Measurements from ENCODE around the gene AQP1. TPM values are rescaled to one million over a fixed set of nuclear protein-coding genes. Genes with fewer than 3 reads are reported as not detected.

AQP1 gene
- total RNA-seq, 1 experiment from 2014 or later, result 0.49 TPM

- no peaks in the 10 kb centered on the region for H3K4me1 ChIP-seq (ENCODE audit: insufficient read depth, low read length, poor library complexity, severe bottlenecking)
- no TSS peak for BruUV-seq (replicated peaks)
- POLR2A ChIA-PET (ENCODE audit: low non-redundant PET), result no interaction called here
- no peaks in the 10 kb centered on the region for H3K36me3 ChIP-seq (ENCODE audit: insufficient read depth, low read length, poor library complexity, severe bottlenecking)
- intact Hi-C loops (cut with micrococcal nuclease; ENCODE audit: unreplicated experiment), result no loop called here
- no peak overlapping the region for H3K4me3 ChIP-seq (ENCODE audit: low read depth, low read length, poor library complexity, severe bottlenecking)
- no peak for TF ChIP-seq EZH2 (IDR thresholded peaks at IDR 0.05; ENCODE audit: borderline replicate concordance, low read depth, low read length, poor library complexity, severe bottlenecking)
- no peak for TF ChIP-seq CTCF (conservative IDR thresholded peaks at IDR 0.05; ENCODE audit: low read depth, low read length)
- H3K27me3 ChIP-seq (replicated peaks; ENCODE audit: insufficient read depth, low read depth, low read length, poor library complexity), result no peaks in the 10 kb centered on the region
- CTCF ChIA-PET, result no interaction called here
- H3K9me3 ChIP-seq (ENCODE audit: low read depth, low read length, poor library complexity, severe bottlenecking), result no peaks in the 10 kb centered on the region
- no peak overlapping the region for H3K27ac ChIP-seq (ENCODE audit: low read depth, low read length, poor library complexity, severe bottlenecking)
- no peak for DNase-seq (ENCODE audit: low spot score)
These were observed 36.9 kb upstream of the AQP1 start for GRCh38 chr7:30874656-30875302.

GRCh38 chr7:30877015-30877769, 34.5 kb upstream of the AQP1 start:
- H3K36me3 ChIP-seq (ENCODE audit: insufficient read depth, low read length, poor library complexity, severe bottlenecking), result no peaks in the 10 kb centered on the region
- intact Hi-C loops (cut with micrococcal nuclease; ENCODE audit: unreplicated experiment), result no loop called here
- no peak for DNase-seq (ENCODE audit: low spot score)
- BruUV-seq (replicated peaks), result no TSS peak
- POLR2A ChIA-PET (ENCODE audit: low non-redundant PET), result interaction anchor here (0.5 kb wide), 1 partner anchor 770 kb away, joined by 12 read pairs; no protein-coding TSS in a partner anchor
- no peaks in the 10 kb centered on the region for H3K27me3 ChIP-seq (replicated peaks; ENCODE audit: insufficient read depth, low read depth, low read length, poor library complexity)
- no peaks in the 10 kb centered on the region for H3K4me1 ChIP-seq (ENCODE audit: insufficient read depth, low read length, poor library complexity, severe bottlenecking)
- H3K9me3 ChIP-seq (ENCODE audit: low read depth, low read length, poor library complexity, severe bottlenecking), result no peaks in the 10 kb centered on the region
- no peak overlapping the region for H3K4me3 ChIP-seq (ENCODE audit: low read depth, low read length, poor library complexity, severe bottlenecking)
- CTCF ChIA-PET, result no interaction called here
- H3K27ac ChIP-seq (ENCODE audit: low read depth, low read length, poor library complexity, severe bottlenecking), result no peak overlapping the region
- TF ChIP-seq EZH2 (IDR thresholded peaks at IDR 0.05; ENCODE audit: borderline replicate concordance, low read depth, low read length, poor library complexity, severe bottlenecking) (no peak), CTCF (conservative IDR thresholded peaks at IDR 0.05; ENCODE audit: low read depth, low read length) (no peak)

- DNase-seq (ENCODE audit: low spot score), result no peak
- ChIA-PET CTCF (no interaction called here), POLR2A (ENCODE audit: low non-redundant PET) (no interaction called here)
- H3K27ac ChIP-seq (ENCODE audit: low read depth, low read length, poor library complexity, severe bottlenecking), result no peak overlapping the region
- H3K27me3 ChIP-seq (replicated peaks; ENCODE audit: insufficient read depth, low read depth, low read length, poor library complexity), result no peaks in the 10 kb centered on the region
- H3K36me3 ChIP-seq (ENCODE audit: insufficient read depth, low read length, poor library complexity, severe bottlenecking), result no peaks in the 10 kb centered on the region
- H3K9me3 ChIP-seq (ENCODE audit: low read depth, low read length, poor library complexity, severe bottlenecking), result no peaks in the 10 kb centered on the region
- no peaks in the 10 kb centered on the region for H3K4me1 ChIP-seq (ENCODE audit: insufficient read depth, low read length, poor library complexity, severe bottlenecking)
- no peak overlapping the region for H3K4me3 ChIP-seq (ENCODE audit: low read depth, low read length, poor library complexity, severe bottlenecking)
- intact Hi-C loops (cut with micrococcal nuclease; ENCODE audit: unreplicated experiment), result no loop called here
- BruUV-seq (replicated peaks), result no TSS peak
- no peak for TF ChIP-seq EZH2 (IDR thresholded peaks at IDR 0.05; ENCODE audit: borderline replicate concordance, low read depth, low read length, poor library complexity, severe bottlenecking)
- TF ChIP-seq CTCF (conservative IDR thresholded peaks at IDR 0.05; ENCODE audit: low read depth, low read length), result no peak
These were observed 33.7 kb upstream of the AQP1 start for GRCh38 chr7:30877993-30878392.
